ENCODE data around the gene ASB13. TPM values are rescaled to one million over a fixed set of nuclear protein-coding genes. Genes with fewer than 3 reads are reported as not detected.

ASB13 gene
- total and polyA plus RNA-seq, 10 of the 15 experiments (the other 5 are each of a cell fraction or from before 2014, with no cell fraction given) = 0.02 to 0.59 (median 0.10) TPM; not detected in 2

DNA sequence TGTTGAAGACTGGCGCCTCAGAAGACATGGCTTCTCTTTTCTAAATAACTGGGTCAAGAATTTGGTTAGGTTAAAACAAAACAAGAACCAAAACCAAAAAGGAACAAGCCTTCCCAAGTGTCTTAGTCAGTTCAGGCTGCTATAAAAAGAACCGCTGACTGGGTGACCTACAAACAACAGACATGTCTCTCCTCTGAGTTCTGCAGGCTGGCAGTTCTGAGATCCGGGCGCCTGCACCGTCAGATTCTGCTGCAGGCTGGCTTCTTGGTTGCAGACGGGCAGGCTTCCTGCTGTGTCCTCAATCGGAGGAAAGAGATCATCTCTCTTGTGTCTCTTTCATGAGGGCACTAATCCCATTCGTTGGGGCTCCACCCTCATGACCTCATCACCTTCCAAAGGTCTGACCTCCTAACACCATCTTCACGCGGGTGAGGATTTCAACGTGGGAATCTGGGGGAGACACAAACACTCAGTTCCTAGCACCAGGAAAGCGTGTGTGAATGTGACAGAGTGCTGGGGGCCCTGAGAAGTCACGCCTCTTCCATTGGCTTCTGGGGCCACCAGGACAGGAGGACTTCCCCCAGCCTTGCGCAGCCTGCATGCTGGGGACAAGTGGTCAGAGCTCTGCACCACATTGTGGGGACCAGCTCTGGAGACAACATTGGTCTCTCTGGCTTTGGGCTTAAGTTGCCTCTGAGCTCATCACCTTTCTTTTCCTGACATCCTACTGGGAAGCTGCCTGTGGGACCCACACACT is 63.1 kb downstream of the ASB13 start (continued):
- TF ChIP-seq IKZF1 (conservative IDR thresholded peaks at IDR 0.05) = no peak
- TF ChIP-seq, protein P1, sequence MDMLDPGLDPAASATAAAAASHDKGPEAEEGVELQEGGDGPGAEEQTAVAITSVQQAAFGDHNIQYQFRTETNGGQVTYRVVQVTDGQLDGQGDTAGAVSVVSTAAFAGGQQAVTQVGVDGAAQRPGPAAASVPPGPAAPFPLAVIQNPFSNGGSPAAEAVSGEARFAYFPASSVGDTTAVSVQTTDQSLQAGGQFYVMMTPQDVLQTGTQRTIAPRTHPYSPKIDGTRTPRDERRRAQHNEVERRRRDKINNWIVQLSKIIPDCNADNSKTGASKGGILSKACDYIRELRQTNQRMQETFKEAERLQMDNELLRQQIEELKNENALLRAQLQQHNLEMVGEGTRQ (IDR thresholded peaks at IDR 0.05; ENCODE audit: borderline replicate concordance, low read depth, low read length) = no peak
- TF ChIP-seq BACH1 (IDR thresholded peaks at IDR 0.05; ENCODE audit: borderline replicate concordance) = no peak

DNA sequence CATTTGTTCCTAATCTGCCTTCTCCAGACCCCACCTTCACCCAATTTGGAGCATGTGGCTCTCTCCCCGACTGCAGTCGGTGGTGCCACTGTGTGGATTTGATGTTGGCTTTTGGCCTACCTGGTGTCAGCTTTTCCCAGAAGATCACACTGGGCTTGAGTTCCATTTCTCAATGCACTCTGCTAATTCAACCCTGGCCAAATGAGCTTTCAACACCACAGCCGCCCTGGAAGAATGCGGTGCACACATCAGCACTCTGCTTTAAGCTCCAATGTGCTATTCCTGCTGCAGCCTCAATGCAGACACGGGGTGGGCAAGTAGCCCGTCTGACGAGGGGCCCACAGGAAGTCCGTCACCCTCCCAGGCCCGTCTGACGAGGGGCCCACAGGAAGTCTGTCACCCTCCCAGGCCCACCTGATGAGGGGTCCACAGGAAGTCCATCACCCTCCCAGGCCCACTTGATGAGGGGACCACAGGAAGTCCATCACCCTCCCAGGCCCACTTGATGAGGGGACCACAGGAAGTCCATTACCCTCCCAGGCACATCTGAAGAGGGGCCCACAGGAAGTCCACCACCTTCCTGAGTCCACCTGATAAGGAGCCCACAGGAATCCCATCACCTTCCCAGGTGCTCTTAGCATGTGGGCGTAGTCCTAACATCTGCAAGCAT is 64.4 kb downstream of the ASB13 start:
- TF ChIP-seq ESRRA (IDR thresholded peaks at IDR 0.05; ENCODE audit: low read length) (no peak), FOXM1 (IDR thresholded peaks at IDR 0.05; ENCODE audit: low read depth, low read length) (no peak), SPI1 (IDR thresholded peaks at IDR 0.05; ENCODE audit: borderline replicate concordance, insufficient read depth, low read depth, low read length) (no peak), ASH2L (IDR thresholded peaks at IDR 0.05; ENCODE audit: borderline replicate concordance, low read depth) (no peak)
- TF ChIP-seq, protein P2, sequence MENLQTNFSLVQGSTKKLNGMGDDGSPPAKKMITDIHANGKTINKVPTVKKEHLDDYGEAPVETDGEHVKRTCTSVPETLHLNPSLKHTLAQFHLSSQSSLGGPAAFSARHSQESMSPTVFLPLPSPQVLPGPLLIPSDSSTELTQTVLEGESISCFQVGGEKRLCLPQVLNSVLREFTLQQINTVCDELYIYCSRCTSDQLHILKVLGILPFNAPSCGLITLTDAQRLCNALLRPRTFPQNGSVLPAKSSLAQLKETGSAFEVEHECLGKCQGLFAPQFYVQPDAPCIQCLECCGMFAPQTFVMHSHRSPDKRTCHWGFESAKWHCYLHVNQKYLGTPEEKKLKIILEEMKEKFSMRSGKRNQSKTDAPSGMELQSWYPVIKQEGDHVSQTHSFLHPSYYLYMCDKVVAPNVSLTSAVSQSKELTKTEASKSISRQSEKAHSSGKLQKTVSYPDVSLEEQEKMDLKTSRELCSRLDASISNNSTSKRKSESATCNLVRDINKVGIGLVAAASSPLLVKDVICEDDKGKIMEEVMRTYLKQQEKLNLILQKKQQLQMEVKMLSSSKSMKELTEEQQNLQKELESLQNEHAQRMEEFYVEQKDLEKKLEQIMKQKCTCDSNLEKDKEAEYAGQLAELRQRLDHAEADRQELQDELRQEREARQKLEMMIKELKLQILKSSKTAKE (IDR thresholded peaks at IDR 0.05; ENCODE audit: low read depth, poor library complexity, severe bottlenecking) = no peak
- TF ChIP-seq, protein P3, sequence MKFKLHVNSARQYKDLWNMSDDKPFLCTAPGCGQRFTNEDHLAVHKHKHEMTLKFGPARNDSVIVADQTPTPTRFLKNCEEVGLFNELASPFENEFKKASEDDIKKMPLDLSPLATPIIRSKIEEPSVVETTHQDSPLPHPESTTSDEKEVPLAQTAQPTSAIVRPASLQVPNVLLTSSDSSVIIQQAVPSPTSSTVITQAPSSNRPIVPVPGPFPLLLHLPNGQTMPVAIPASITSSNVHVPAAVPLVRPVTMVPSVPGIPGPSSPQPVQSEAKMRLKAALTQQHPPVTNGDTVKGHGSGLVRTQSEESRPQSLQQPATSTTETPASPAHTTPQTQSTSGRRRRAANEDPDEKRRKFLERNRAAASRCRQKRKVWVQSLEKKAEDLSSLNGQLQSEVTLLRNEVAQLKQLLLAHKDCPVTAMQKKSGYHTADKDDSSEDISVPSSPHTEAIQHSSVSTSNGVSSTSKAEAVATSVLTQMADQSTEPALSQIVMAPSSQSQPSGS (IDR thresholded peaks at IDR 0.05; ENCODE audit: low read length) = no peak
- H3K79me2 ChIP-seq (ENCODE audit: control insufficient read depth, insufficient read depth, low read length) = no peaks in the 10 kb centered on the region
- CTCF ChIA-PET = interaction anchor here (0.6 to 1.8 kb wide), 3 partner anchors 11 to 203 kb away, joined by 3 to 9 read pairs (median 3); no protein-coding TSS in a partner anchor
- SMC1A ChIA-PET (ENCODE audit: uncharacterized antibody, unreplicated experiment) = interaction anchor here (0.5 to 1.2 kb wide), 2 partner anchors 695 to 1897 kb away, joined by 3 to 4 read pairs; no protein-coding TSS in a partner anchor
- POLR2A ChIA-PET = no interaction called here
- in situ Hi-C loops (cut with MboI) = no loop called here
- DNase-seq (ENCODE audit: low read depth, low spot score) (no peak), FAIRE-seq (no peak), ATAC-seq (no peak)
- H3K27me3 ChIP-seq (replicated peaks in 1 of 2; ENCODE audit: control insufficient read depth in 2 of 2, insufficient read depth in 2 of 2, low read length in 1 of 2) = no peaks in the 10 kb centered on the region; a peak in 1 of 4 replicates
- H3K4me2 ChIP-seq (ENCODE audit: control insufficient read depth, insufficient read depth) = no peak overlapping the region
- H3K9ac ChIP-seq (ENCODE audit: control insufficient read depth, insufficient read depth, low read length) = no peak overlapping the region
- no peaks in the 10 kb centered on the region for H3K36me3 ChIP-seq (ENCODE audit: control insufficient read depth in 2 of 2, insufficient read depth in 2 of 2, low read length in 1 of 2)
- WGBS (ENCODE audit: insufficient coverage, insufficient replicate concordance, low lambda C conversion rate, missing lambda C conversion rate) = 46% methylated on average over 11 of the region's 11 CpGs
- no TSS peak for BruUV-seq (replicated peaks)
- no peak overlapping the region for H3K4me3 ChIP-seq
- no peak overlapping the region for H3K27ac ChIP-seq (ENCODE audit: control insufficient read depth, insufficient read depth)
- no peaks in the 10 kb centered on the region for H4K20me1 ChIP-seq (ENCODE audit: control insufficient read depth, insufficient read depth)
- H2AFZ ChIP-seq (ENCODE audit: control insufficient read depth, low read depth, low read length) = no peak overlapping the region
- RAD21 ChIA-PET (ENCODE audit: unreplicated experiment) = no interaction called here
- no peaks in the 10 kb centered on the region; the same call in 2 of the 3 replicates for H3K9me3 ChIP-seq (replicated peaks; ENCODE audit: control insufficient read depth, insufficient read depth, low read length)
- H3K4me1 ChIP-seq (ENCODE audit: control insufficient read depth, insufficient read depth, low read length) = no peaks in the 10 kb centered on the region
- intact Hi-C loops (cut with micrococcal nuclease; ENCODE audit: unreplicated experiment) = no loop called here
